ENCODE measurements around the gene LRGUK.
A peak's percentile ranks its signal among the peaks of the same experiment; 100 is the strongest.
"Not testable (repeated sequence)": the region's sequence is repeated elsewhere in the genome, so short reads cannot be mapped to it uniquely, and the experiment has no call there.

LRGUK gene

DNA sequence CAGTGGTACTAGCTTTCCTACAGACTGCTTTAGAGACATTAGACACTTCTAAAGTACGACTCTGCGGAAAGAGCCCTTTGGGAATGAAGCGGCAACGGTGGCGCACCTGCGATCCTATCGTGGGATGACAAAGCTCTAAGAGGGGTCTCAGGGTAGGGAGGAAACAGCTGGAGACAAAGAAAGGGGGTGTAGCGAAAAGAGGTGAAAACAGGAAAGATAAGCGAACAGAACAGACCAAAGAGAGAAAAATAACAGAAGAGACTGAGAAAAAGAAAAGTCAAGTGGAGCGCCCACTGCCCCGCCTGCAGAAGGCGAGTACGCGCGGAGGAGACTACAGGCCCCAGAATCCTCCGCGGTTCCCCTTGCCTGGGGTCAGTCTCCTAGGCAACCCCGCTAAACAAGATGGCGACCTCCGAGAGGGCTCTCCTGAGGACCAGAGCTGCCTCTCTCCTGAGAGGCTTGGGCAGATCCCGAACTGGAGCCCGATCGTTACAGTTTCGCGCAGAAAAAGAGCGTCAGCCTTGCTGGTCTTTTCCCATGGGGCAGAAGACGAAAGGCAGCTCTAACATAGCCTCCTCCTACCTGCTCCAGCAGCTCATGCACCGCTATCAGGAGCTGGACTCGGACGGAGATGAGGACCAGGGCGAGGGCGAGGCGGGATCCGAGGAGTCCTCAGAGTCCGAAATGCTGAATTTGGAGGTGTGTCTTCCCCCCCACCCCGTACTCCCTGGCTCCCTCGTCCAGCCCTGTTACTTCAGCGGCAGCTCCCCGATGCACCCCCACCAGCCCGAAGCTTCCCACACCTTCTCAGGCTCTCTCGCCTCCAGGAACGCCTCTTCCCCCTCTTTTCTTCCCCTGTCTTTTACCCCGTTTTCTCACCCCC lies at the start of gene LRGUK:
Gene LRGUK, plus strand, starts transcription at position 375 of the 883 bp plus-strand sequence. Its CDS starts 28 bp downstream, at position 403.
- DNase-seq: peak; percentile 51

DNA sequence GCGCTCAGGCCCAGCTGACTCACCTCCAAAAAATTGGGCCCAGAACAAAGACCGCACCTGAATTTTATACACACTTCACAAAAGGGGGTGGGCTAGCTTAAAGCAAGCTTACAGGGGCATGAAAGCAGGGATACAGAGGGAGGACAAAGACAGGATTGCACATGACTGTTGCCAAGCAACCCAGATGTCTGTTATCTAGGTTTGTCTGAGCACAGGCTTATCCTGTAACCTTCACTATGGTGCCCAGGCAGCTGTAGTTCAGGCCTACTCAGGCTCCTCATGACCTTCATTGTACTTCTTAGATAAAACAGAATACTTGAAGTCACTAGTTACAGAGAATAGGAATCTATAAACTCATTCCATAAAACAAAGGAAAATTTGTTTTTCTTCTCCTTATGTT lies 49.6 kb upstream of the LRGUK start:
- not testable (repeated sequence) for DNase-seq

DNA sequence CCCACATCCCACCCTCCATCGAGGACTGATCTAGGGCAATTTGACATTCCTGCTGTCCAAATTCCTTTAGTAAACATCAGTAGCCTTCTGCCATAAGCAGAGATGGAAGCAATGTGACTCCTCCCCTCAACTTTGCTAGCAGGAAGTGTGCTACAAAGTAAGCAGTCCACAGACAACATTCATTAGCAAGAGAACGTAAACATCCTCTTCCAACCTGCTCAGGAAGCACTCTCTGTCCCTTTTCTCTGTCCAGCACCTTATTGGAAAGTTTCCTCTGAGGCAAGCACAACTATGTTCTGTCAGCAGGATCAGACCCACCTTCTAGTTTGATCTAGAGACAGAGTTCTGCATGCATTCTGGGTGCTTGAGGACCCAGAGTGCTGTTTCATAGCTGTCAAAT lies 48.1 kb upstream of the LRGUK start:
- DNase-seq: no peak

- no peak for DNase-seq
These were observed 45.4 kb upstream of the LRGUK start for GRCh38 chr7:134081695-134082094.

GRCh38 chr7:134083766-134084487 lies 43.2 kb upstream of the LRGUK start:
- DNase-seq: no peak

DNA sequence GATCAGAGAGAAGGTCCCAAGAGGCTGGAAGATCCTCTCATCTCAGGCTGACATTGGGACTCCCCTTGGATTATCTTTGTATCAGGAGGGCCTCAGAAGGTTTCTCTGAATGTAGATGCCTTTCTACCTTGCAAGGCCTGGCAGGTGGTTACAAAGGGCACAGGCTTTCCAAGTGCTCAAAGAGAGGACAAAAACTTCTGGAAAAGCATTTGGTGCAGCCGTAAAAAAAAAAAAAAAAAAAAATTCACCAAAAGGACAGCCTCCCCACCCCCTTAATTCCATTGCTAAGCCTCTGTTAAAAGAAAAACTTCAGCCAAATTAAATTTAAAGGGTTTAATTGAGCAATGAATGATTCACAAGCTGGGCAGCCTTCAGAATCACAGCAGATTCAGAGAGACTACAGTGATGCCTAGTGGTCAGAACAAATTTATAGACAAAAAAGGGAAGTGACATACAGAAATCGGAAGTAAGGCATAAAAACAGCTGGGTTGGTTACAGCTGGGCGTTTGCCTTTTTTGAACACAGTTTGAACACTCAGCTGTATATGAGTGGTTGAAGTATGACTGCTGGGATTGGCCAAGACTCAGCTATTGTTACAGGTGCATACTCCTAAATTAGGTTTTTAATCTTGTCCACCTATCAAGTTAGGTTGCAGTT lies 42.5 kb upstream of the LRGUK start:
- no peak for DNase-seq

DNA sequence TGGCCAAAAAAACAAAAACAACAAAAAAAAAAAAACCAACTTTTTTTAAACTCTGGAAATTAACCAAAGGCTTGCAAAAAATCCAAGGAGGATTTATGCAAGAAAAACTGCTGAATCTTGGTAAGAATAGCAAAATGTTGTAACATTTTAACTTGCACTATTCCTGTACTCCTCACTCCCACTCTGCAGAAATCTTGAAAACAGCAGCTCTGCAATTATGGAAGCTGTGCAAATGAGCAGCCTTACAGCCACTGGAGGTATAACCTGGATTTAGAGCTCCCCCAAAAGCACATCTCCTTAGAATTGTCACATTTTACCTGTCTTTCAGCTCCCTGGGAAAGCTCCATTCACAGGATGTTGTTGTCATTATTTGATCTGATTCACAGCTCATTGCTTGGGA lies 41.8 kb upstream of the LRGUK start:
- no peak for DNase-seq

DNA sequence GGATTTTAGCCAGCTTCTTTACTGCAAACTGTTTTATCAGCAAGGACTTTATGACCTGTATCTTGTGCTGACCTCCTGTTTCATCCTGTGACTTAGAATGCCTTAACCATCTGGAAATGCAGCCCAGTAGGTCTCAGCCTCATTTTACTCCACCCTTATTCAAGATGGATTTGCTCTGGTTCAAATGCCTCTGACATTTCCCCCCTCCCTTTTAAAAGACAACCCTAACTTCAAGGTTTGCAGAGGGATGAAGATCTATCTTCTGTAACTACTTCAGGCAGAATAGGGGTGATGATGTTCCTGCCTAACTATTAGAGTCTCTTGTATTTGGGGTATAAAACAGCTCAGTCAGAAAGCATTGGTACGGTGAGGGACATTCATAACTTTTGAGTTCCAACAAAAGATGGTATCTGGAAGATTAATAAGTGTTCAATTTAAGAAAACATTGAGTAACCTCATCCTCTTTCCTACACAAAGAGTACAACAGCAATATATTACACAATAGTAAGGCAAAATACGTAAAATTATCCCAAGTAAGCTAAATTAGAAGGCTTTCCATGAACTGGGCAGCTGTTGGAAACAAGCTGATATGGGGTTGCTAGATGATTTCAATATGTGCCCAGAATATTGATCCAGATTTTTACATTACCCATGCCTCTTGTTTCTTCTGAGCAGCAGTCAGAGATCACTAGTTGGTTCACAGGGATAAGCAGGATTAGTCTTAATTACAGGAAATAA lies 40.0 kb upstream of the LRGUK start:
- no peak for DNase-seq

GRCh38 chr7:134088199-134088598 lies 38.9 kb upstream of the LRGUK start:
- no peak for DNase-seq

GRCh38 chr7:134089446-134089845 lies 37.7 kb upstream of the LRGUK start:
- DNase-seq: no peak

- no peak for DNase-seq
These were observed 29.1 kb upstream of the LRGUK start for GRCh38 chr7:134098072-134098471.

DNA sequence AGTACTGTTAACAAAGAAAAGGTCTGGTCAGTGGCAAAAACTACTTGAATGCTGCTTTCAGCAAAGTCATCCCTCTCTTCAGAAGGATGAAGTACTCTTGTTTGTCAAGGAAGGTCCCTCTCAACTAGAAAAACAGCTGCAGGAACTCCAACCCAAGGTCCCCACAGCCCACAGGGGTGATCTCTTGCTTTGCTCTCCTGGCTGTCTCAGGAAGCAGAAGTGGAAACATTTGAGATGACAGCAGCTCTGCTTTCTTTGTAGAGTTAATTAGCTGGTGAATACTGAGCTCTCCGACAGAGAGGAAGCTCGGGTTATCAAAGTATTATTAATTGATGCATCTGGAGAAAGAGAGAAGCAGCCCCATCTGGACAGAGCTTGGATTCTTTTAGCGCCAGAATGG lies 25.4 kb upstream of the LRGUK start:
- peak; percentile 26 for DNase-seq

GRCh38 chr7:134104166-134104565 lies 23.0 kb upstream of the LRGUK start:
- DNase-seq: no peak

DNA sequence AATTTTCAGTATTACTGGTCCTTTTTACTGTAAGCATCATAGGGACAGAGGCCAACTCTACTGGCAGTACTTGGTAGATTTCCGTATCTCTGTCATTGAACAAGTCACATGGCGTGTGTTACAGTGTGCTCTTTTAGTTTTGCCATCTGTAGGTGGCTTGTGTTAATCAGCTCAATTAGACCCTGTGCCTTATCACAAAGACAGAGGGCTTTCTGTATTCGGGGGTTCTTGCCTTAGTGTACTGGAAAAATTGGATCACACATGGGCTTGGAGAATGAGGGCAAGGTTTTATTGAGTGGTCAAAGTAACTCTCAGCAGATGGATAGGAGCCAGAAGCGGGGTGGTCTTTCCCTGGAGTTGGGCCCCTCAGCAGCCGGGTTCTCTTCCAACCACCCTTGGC lies 21.3 kb upstream of the LRGUK start:
- no peak for DNase-seq

DNA sequence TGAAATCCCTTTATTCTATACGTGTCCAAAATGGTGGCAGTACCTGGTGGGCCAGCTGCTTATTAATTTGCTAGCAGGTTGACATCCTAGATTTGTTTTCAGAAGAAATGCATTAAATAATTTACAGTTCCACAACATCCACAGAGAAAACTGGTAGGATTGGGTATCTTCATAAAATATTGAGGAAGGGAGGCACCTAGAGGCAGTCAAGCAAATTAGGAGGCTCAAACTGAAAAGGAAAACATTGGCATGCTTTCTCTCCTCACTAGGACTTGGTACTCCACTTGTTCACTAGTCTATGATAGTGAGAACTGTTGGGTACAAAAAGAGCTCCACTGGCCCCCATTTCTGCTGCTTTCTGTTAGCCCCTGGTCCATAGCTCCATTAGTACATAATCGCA lies 18.3 kb upstream of the LRGUK start:
- DNase-seq: no peak

DNA sequence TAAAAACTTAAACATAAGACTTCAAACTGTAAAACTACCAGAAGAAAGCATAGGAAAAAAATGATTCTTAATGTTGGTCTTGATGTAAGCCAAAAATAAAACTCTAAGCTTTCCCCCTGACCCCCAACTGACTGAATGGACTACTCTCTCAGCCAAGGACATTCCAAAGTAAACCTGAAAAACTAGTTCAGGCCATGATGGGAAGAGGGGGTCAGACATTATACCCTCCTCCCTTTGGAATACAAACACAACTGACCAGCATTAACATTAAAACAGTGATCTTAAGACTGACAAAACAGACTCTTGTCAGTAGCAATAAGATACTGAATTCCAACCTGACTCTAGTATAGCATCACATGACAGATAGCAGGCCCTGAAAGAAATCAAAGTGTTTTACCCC lies 13.5 kb upstream of the LRGUK start:
- no peak for DNase-seq

DNA sequence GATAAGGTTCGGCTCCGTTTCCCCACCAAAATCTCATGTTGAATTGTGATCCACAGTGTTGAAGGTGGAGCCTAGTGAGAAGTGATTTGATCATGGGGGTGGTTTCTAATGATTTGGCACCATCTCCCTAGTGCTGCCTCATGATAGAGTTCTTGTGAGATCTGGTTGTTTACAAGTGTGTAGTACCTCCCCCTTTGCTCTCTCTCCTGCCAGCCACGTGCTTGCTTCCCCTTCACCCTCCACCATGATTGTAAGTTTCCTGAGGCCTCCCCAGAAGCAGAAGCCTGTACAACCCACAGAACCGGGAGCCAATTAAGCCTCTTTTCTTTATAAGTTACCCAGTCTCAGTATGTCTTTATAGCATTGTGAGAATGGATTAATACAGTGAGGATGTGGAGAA lies 12.1 kb upstream of the LRGUK start:
- no peak for DNase-seq

- DNase-seq: no peak
These were observed 6.7 kb upstream of the LRGUK start for GRCh38 chr7:134120405-134120804.

DNA sequence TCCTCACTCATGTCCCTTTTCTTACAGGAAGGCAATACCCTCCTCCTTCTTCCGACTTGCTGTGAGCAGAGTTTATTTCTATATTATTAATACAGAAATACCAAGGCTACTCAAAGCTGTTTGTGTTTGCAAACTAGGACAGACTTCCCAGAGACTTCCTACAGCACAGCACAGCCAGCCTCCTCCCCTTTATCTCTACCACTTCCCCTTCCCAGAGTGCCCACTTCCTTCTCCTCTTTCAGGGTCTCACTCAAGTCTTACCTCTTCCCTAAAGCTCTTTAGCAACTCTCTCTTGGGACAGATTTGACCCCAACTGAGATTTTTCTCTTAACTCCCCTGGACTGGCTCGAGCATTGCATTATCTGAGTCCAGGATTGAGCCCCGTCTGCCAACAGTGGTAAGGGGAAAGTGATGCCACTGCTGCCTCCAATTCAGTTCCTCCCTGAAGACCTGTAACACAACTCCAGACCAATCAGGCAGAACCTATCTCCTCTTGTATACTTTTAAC lies 5.5 kb upstream of the LRGUK start:
- DNase-seq: no peak

- no peak for DNase-seq
These were observed 4.2 kb upstream of the LRGUK start for GRCh38 chr7:134122980-134123379.

DNA sequence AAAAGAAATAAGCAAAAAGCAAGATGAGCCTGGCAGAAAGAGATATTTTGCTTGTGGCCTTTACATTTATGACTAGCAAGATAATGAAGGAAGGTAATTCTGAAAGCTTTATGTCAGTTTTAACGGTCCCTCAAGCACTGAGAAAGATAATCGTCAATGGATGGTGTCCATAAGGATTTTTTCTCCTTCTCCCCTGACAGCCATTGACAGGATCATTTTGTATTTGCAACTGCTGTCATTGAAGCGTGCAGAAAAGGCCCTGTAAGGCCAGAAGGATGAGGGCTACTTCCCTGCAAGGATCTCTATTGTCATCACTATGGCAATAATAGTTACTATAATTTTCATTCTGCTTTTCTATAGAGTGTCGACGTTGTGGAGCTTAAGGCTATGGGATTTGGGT lies 994 bp upstream of the LRGUK start:
- DNase-seq: no peak

DNA sequence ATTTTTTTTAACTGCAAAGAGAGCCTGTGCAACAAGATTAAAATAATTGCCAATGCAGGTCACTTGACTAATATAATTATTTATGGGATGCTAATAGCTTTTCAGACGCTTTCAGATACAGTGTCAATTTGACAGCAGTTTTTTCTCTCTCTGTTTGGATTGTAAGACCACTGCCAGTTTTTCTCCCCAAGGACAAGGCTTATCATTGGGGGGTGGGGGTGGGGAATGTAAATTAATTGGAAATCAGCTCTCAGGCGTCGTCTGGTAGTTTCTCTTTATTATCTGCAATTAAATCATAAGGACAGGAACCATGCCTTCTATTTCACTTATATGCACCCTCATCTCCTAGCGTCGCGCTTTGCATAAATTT lies 559 bp upstream of the LRGUK start:
- no peak for DNase-seq

GRCh38 chr7:134128829-134129228 lies 1.7 kb downstream of the LRGUK start:
- DNase-seq: no peak

Measured in DMS 273 treated with DMSO at 0.1 percent for 48 hours (cell line).